Iris pigment epithelial cell (primary cell): ENCODE measurements around the gene OS9.

Experiments used
- DNase-seq: peaks from one replicate; pipeline ENCODE4 v3.0.0-alpha.2; 2011; ENCODE audit warnings: low read depth

Gene OS9

GRCh38 chr12:57723630-57723962 lies 29.7 kb downstream of the OS9 start:
- DNase-seq: no peak

- no peak for DNase-seq
These were observed 30.3 kb downstream of the OS9 start for GRCh38 chr12:57724003-57724935.

- DNase-seq: no peak
These were observed 31.2 kb downstream of the OS9 start for GRCh38 chr12:57724936-57725740.

- DNase-seq: no peak
These were observed 31.9 kb downstream of the OS9 start for GRCh38 chr12:57725851-57726150.

GRCh38 chr12:57726151-57726883 lies 32.4 kb downstream of the OS9 start:
- DNase-seq: peak; percentile 71

- peak; percentile 48 for DNase-seq
These were observed 33.2 kb downstream of the OS9 start for GRCh38 chr12:57726884-57727757.

GRCh38 chr12:57727758-57728395 lies 33.9 kb downstream of the OS9 start:
- DNase-seq: no peak

GRCh38 chr12:57729321-57729844 lies 35.5 kb downstream of the OS9 start:
- DNase-seq: no peak

- no peak for DNase-seq
These were observed 36.6 kb downstream of the OS9 start for GRCh38 chr12:57730336-57731067.

GRCh38 chr12:57731411-57732080 lies 37.6 kb downstream of the OS9 start:
- DNase-seq: no peak

GRCh38 chr12:57732270-57732669 lies 38.3 kb downstream of the OS9 start:
- DNase-seq: no peak

GRCh38 chr12:57732726-57733593 lies 39.0 kb downstream of the OS9 start:
- DNase-seq: no peak

- no peak for DNase-seq
These were observed 40.0 kb downstream of the OS9 start for GRCh38 chr12:57733928-57734327.

GRCh38 chr12:57734591-57734990 lies 40.7 kb downstream of the OS9 start:
- DNase-seq: no peak

GRCh38 chr12:57735198-57735855 lies 41.4 kb downstream of the OS9 start:
- DNase-seq: no peak

GRCh38 chr12:57735952-57736740 lies 42.2 kb downstream of the OS9 start:
- peak; percentile 31 for DNase-seq

GRCh38 chr12:57736741-57737466 lies 43.0 kb downstream of the OS9 start:
- DNase-seq: no peak
